NCI-H1105 treated with DMSO at 0.1 percent for 48 hours (cell line): Measurements from ENCODE around the gene REEP6.
"Not testable (repeated sequence)": the region's sequence is repeated elsewhere in the genome, so short reads cannot be mapped to it uniquely, and the experiment has no call there.

ENCODE experiments used
- DNase-seq: peaks from one replicate; lab custom pipeline; 2025; lab: John Stamatoyannopoulos, UW

REEP6 gene

DNA sequence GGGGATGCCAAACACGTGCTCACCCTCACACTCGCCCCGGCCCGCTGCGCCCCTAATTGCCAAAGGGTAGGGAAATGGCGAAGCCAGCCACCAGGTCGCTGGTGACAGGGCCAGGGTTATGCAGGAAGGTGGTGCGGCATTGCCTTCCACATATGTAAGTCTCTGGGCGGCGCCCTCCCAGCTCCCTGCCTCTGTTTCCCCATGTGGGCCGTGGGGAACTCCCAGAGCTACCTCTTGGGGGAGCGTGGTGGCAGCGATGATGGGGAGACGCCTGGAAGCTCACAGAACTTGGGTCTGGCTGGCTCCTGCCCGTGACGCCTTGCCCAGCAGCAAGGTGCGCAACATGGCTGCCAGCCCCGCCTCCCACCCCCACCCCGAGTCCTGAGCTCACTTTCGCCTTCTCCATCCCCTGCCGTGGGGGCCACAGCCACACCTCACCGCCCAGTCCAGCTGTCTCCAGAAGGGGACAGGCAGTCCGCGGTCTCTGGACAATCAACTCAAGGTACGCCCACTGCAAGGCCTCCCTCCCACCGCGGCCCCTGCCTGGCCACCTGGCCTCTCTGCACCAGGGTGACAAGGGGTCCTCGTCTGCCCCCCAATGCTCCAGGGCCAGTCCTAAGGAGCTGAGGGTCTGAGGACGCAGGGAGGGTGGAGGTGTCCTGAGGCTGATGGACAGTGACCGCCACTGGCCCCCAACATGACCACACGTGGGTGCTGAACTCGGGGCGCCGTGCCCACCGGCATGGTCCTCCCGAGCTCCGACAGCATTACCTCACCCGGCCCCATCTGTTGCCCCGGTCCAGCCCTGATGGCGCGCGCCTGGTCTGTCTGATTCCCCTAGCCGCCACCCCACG lies 18.5 kb upstream of the REEP6 start:
- DNase-seq, result peak; percentile 10

DNA sequence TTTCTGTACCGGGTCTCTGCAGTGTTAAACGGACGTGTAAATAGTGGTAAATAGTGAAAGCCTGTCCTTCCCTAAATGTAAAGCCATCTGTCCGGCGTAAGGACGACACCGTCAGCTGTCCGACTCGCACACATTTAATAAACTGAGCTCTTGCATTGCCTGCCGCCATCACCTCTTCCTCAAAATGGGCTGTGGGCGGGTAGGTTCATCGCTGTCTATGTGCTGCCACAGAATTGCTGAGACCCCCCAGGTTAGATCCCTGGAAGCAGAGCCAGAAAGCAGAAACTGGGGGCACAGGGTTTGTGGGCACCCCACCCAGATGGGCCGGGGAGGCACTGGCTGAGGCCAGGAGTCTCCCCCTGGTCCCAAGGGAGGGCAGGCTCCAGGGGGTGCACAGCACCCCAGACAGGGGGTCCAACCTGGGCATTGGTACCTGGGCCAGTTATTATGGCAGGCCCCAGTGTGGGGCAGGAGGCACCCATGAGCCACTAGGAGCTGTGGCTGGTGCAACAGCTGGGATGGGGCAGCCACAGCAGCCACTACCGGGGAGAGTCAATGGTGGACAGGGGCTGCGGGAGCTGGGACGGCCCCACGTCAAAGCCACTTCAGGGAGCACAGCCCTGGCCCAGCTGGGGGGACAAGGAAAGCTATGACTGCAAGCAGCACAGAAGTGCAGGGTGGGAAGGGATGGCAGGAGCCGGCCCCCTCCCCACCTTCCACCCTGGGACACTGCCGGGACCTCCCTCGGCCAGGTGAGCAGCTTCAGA lies 17.7 kb upstream of the REEP6 start:
- peak; percentile 10 for DNase-seq

- no peak for DNase-seq
Measured at GRCh38 chr19:1474011-1474764, 16.8 kb upstream of the REEP6 start.

DNA sequence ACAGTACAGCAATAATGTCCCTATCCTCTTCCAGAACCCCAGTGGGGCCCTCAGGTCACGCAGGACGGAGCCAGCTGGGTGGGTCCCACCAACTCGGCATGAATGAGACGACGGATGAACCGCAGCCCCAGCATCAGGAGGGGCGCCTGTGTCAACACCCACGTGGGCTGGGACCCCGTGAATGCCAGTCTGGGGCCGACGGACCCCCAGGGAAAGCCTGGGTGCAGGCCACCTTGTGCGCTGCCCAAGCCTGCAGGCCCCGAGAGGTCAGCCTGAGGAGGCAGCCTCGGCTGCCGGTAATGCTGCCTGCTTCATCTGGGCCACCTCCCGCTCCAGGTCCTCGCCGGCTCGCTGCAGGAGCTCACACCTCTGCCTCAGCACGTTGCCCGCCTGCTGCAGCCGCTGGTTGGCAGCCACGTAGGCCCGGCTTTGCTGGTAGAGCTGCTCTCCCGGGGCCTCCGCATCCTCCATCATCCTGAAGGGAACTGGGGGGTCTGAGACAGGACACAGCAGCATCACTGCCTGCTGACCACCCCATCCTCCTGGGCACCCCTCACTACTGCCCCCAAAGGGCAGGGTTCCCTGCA lies 16.1 kb upstream of the REEP6 start:
- no peak for DNase-seq

GRCh38 chr19:1475751-1476437 lies 15.1 kb upstream of the REEP6 start:
- no peak for DNase-seq

GRCh38 chr19:1477056-1477455 lies 13.9 kb upstream of the REEP6 start:
- DNase-seq, result not testable (repeated sequence)

- DNase-seq, result peak; percentile 92
Measured at GRCh38 chr19:1478934-1479707, 11.9 kb upstream of the REEP6 start, which contains the start of gene C19orf25. Gene C19orf25, minus strand, starts transcription at chr19:1479215. Its CDS starts 312 bp downstream, at chr19:1478903.

DNA sequence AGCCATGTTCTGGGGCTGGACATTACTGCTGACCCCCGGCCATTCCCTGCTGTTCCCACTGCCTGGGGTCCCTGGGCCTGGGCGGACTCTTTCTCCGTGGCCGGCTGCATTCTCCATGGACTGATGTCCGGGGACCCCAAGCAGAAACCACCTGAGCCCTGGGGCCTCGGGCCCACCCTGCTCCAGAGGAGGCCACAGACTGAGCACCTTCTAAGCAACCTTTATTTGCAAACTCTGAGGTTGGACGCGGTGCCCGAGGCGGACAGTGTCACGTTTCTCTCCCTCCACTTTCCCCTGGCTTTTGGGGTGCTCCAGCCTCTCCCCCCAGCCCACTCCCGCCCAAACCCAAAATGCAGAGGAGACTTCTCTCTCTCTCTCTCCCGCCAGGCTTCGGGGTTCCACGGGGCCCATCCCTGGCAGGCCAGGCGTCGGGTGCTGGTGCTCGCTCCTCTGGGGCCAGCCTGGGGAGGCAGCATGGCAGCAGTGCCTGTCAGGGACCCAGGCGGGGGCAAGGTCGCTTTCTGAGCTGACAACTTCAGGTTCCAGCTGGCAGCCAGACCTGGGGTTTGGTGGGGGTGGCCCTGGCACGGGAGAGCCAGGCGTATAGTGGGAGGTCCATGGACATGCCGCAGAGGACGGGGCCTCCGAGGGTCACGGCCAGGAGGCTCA lies 9.6 kb upstream of the REEP6 start:
- DNase-seq, result no peak

- DNase-seq, result no peak
Measured at GRCh38 chr19:1481893-1482360, 9.1 kb upstream of the REEP6 start.

- no peak for DNase-seq
Measured at GRCh38 chr19:1482361-1483130, 8.4 kb upstream of the REEP6 start.

DNA sequence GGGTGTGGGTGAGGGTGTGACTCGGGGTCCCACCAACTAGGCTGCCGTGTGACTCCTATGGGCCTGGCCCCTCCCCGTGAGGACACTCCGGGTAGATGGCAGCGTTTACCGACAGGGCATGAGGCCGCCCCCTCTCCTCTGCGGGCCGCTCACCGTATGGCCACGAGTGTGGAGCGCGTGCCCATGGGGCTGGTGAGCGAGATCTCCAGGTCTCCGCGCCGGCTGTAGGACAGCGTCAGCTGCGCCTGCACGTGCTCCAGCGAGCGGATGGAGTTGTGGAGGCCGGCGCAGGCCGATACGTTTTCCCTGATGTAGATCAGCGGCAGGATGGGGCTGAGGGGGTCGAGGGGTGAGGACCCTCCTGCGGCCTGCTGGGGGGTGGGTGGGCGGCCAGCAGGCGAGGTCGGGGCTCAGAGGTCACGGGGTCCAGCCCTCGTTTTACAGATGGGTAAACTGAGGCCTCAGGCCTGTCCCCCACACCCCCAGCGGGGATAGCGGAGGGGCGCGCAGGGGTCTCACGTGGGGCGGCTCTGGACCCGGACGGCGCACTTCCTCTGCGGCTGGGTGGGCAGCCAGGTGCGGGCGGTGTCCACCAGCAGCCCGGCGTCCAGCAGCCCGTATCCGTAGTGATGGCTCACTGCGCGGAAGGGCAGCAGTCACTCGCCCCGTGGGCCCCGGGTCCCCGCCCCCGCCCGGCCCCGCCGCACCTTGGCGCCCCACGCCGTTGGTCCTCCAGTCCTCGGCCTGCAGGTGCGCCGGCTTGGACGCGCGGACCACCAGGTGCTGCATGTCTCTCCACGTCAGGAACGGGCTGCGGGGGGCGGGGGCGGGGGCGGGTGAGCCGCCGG lies 7.6 kb upstream of the REEP6 start:
- no peak for DNase-seq

- DNase-seq, result no peak
Measured at GRCh38 chr19:1483979-1484428, 7.0 kb upstream of the REEP6 start.

DNA sequence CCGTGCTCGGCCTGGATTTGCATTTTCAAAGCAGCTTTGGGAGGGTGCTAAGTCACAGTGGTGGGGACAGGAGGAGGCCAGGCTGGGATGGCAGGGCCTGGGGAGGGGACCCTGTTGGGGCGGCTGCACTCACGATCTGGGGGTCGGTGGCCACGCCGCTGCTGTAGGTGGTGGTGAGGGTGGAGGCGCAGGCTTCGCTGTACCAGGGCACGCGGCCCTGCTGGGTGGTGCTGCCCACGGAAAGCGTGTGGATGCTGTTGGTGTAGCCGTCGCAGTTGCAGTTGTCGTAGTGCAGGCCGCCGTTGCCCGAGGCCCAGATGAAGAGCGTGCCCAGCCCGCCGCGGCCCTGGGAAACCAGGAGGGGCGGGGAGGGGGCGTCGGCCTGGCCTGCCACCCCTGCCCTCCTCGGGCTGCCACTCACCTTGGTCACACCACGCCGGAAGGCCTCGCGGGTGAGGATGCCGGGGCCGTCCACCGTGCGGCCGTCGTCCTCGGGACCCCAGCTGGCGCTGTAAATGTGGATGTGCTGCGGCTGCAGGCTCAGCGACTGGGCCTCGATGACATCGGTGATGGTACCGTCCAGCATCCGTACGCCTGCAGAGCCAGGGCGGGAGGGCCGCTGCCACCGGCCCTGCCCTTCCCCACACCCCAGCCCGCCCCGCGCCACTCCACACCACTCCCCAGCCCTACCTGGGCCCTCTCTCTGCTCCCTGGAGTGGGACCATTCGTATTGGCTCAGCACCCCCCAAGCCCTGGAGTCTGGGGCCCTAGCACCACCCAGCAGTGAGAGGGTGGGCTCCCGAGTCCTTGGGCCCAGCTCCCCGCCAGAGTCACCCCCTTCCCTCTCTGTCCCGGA lies 4.0 kb upstream of the REEP6 start:
- no peak for DNase-seq

GRCh38 chr19:1487576-1488281 lies 3.3 kb upstream of the REEP6 start:
- DNase-seq, result no peak

GRCh38 chr19:1488282-1488601 lies 2.7 kb upstream of the REEP6 start:
- DNase-seq, result no peak

GRCh38 chr19:1489463-1490310 lies 1.3 kb upstream of the REEP6 start:
- DNase-seq, result no peak
